Activated T-cell treated with anti-CD3 and anti-CD28 coated beads, Interleukin-2, amount 50 U/mL, for 48 hours (primary cell): ENCODE measurements around the gene BMPR1A.
"Not testable (repeated sequence)": the region's sequence is repeated elsewhere in the genome, so short reads cannot be mapped to it uniquely, and the experiment has no call there.

Source experiments
- DNase-seq, 2 experiments: peaks; one replicate each; pipeline ENCODE4 v3.0.0-alpha.2; 2020

The BMPR1A gene

GRCh38 chr10:86971232-86971991 lies 215.0 kb downstream of the BMPR1A start:
- DNase-seq, result peak; percentile 85 to 88

- no peak for DNase-seq
Measured at GRCh38 chr10:86972613-86973380, 216.4 kb downstream of the BMPR1A start.

- DNase-seq, result no peak
Measured at GRCh38 chr10:86974484-86974883, 218.1 kb downstream of the BMPR1A start.

- no peak for DNase-seq
Measured at GRCh38 chr10:86976362-86977056, 220.1 kb downstream of the BMPR1A start.

- DNase-seq, result not testable (repeated sequence)
Measured at GRCh38 chr10:86978457-86978856, 222.0 kb downstream of the BMPR1A start.

GRCh38 chr10:86979296-86979818 lies 222.9 kb downstream of the BMPR1A start:
- DNase-seq, result no peak

GRCh38 chr10:86979977-86980448 lies 223.6 kb downstream of the BMPR1A start:
- DNase-seq, result no peak

- DNase-seq, result not testable (repeated sequence)
Measured at GRCh38 chr10:86981020-86981419, 224.6 kb downstream of the BMPR1A start.

- DNase-seq, result no peak
Measured at GRCh38 chr10:86981716-86982115, 225.3 kb downstream of the BMPR1A start.
